Measurements from ENCODE around the gene EXOC3L4.

The EXOC3L4 gene

GRCh38 chr14:103057028-103057371 is 37.5 kb upstream of the EXOC3L4 start:
- TF ChIP-seq CTCF (IDR thresholded peaks at IDR 0.05; ENCODE audit: insufficient read depth, low read depth, low read length, missing control alignments) = no peak
- DNase-seq (ENCODE audit: low read depth) = no peak
- H3K4me3 ChIP-seq (ENCODE audit: low read length) = peak overlapping the region; percentile 70

- TF ChIP-seq CTCF (IDR thresholded peaks at IDR 0.05; ENCODE audit: insufficient read depth, low read depth, low read length, missing control alignments) = no peak
- DNase-seq (ENCODE audit: low read depth) = peak; percentile 94
- H3K4me3 ChIP-seq (ENCODE audit: low read length) = peak within 1 kb of the TSS; percentile 74
These were observed 37.0 kb upstream of the EXOC3L4 start, which contains the start of gene CDC42BPB for GRCh38 chr14:103057372-103058163. Gene CDC42BPB, minus strand, starts transcription at chr14:103057549. Its CDS starts 376 bp downstream, at chr14:103057173.

- DNase-seq (ENCODE audit: low read depth) = no peak
- TF ChIP-seq CTCF (IDR thresholded peaks at IDR 0.05; ENCODE audit: insufficient read depth, low read depth, low read length, missing control alignments) = no peak
- H3K4me3 ChIP-seq (ENCODE audit: low read length) = peak overlapping the region; percentile 74
These were observed 36.1 kb upstream of the EXOC3L4 start for GRCh38 chr14:103058164-103059055.

GRCh38 chr14:103059556-103059955 is 35.0 kb upstream of the EXOC3L4 start:
- H3K4me3 ChIP-seq (ENCODE audit: low read length) = no peak overlapping the region
- no peak for TF ChIP-seq CTCF (IDR thresholded peaks at IDR 0.05; ENCODE audit: insufficient read depth, low read depth, low read length, missing control alignments)

GRCh38 chr14:103061482-103061976 is 33.0 kb upstream of the EXOC3L4 start:
- no peak for TF ChIP-seq CTCF (IDR thresholded peaks at IDR 0.05; ENCODE audit: insufficient read depth, low read depth, low read length, missing control alignments)
- DNase-seq (ENCODE audit: low read depth) = no peak
- H3K4me3 ChIP-seq (ENCODE audit: low read length) = no peak overlapping the region

More at GRCh38 chr14:103059556-103059955, 35.0 kb upstream of the EXOC3L4 start:
- no peak for DNase-seq (ENCODE audit: low read depth)

- no peak for DNase-seq (ENCODE audit: low read depth)
- TF ChIP-seq CTCF (IDR thresholded peaks at IDR 0.05; ENCODE audit: insufficient read depth, low read depth, low read length, missing control alignments) = no peak
- H3K4me3 ChIP-seq (ENCODE audit: low read length) = no peak overlapping the region
These were observed 30.1 kb upstream of the EXOC3L4 start for GRCh38 chr14:103064436-103064835.
